Epithelial cell of esophagus (primary cell): ENCODE data around the gene PTPRM.

Experiments used
- DNase-seq: peaks from one replicate; pipeline ENCODE4 v3.0.0; 2010; ENCODE audit warnings: low read depth
- H3K4me3 ChIP-seq: 2 replicates; pipeline ENCODE4 v1.5.1; 2011; ENCODE audit warnings: mild to moderate bottlenecking, low read length, control low read depth
- TF ChIP-seq, protein P1 (sequence below): IDR thresholded peaks from 2 replicates; pipeline ENCODE4 v1.5.1; 2011; ENCODE audit warnings: low read depth, mild to moderate bottlenecking, low read length, control low read depth, inconsistent platforms; ENCODE audit not compliant: insufficient read depth; ENCODE audit errors: missing control alignments

PTPRM gene

GRCh38 chr18:7548721-7549120 lies 18.4 kb upstream of the PTPRM start:
- DNase-seq, result no peak
- TF ChIP-seq, protein P1, sequence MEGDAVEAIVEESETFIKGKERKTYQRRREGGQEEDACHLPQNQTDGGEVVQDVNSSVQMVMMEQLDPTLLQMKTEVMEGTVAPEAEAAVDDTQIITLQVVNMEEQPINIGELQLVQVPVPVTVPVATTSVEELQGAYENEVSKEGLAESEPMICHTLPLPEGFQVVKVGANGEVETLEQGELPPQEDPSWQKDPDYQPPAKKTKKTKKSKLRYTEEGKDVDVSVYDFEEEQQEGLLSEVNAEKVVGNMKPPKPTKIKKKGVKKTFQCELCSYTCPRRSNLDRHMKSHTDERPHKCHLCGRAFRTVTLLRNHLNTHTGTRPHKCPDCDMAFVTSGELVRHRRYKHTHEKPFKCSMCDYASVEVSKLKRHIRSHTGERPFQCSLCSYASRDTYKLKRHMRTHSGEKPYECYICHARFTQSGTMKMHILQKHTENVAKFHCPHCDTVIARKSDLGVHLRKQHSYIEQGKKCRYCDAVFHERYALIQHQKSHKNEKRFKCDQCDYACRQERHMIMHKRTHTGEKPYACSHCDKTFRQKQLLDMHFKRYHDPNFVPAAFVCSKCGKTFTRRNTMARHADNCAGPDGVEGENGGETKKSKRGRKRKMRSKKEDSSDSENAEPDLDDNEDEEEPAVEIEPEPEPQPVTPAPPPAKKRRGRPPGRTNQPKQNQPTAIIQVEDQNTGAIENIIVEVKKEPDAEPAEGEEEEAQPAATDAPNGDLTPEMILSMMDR, result no peak
- no peak overlapping the region for H3K4me3 ChIP-seq

DNA sequence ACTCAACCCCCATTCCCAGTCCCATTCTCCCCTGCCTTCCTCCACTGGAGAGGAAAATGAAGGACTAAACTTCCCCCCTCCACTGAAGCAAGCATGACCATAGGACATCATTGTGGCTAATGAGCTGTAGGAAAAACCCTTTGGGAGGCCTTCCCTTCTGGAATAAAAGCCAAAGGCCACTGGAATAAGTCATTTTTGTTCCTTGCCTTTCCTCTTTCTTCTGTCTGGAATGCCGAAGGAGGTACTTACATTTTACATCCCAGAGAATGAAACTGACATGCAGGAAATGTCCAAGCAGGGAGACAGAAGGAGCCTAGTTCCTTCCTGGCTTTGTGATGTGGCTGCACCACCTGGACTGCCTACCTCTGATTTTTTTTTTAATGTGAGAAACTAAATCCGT lies 9.1 kb upstream of the PTPRM start:
- TF ChIP-seq, protein P1, result no peak
- DNase-seq, result no peak
- no peak overlapping the region for H3K4me3 ChIP-seq

GRCh38 chr18:7558769-7559168 lies 8.3 kb upstream of the PTPRM start:
- TF ChIP-seq, protein P1, result no peak
- no peak for DNase-seq
- H3K4me3 ChIP-seq, result no peak overlapping the region

GRCh38 chr18:7559709-7560319 lies 7.3 kb upstream of the PTPRM start:
- DNase-seq, result no peak
- TF ChIP-seq, protein P1, result no peak
- H3K4me3 ChIP-seq, result no peak overlapping the region

DNA sequence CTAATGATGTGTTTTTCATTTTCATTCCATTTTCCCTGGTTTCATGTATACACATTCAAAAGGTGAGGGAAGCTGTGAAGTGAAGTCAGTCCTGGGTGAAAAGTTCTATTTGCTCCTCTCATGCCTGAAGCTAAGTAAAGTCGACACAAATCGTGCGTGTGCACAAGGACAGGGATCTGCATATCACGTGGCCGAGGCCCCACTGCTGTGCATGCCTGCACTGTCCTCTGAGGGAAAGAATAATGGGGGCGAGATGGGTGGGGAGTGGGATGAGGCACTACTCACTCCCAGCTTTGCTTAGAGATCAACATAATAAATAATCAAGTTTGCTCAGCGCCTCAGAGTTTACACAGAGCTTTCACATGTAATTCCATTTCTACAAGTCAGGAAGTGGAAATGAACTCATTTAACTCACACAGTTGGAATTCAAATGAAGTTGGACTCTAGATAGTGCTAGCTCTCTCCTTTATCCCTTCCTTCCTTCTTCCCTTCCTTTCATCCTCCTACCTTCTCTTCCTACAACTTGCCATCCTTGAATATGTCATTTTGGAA lies 5.1 kb upstream of the PTPRM start:
- H3K4me3 ChIP-seq, result no peak overlapping the region
- TF ChIP-seq, protein P1, result no peak
- DNase-seq, result no peak

DNA sequence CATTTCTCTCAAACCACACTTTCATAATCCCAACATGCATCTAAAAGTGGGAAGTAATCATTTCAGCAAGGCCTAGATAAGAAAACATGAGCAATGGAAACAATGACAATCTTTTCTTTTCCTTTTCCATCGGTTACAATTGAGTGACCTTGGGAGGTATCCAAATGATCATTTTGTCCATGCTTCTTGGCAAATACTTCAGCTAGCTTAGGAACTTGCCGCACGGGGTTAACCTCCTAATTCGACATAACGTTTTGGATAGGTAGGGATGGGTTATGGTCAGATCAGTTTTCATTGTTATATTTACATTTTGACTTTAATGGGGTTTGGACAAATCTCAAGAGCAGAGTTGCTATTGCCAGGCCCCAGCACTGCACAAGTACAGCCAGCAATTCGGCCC lies 4.6 kb upstream of the PTPRM start:
- no peak for DNase-seq
- TF ChIP-seq, protein P1, result no peak

GRCh38 chr18:7565677-7566076 lies 1.4 kb upstream of the PTPRM start:
- H3K4me3 ChIP-seq, result no peak overlapping the region
- no peak for DNase-seq
- TF ChIP-seq, protein P1, result no peak

More for the DNA sequence above, 4.6 kb upstream of the PTPRM start:
- H3K4me3 ChIP-seq, result no peak overlapping the region
